Astrocyte of the cerebellum (primary cell): ENCODE results near the gene SERPINF2.

Source experiments
- DNase-seq: peaks from one replicate; pipeline ENCODE4 v3.0.0-alpha.2; 2011; ENCODE audit warnings: low read depth
- H3K4me3 ChIP-seq: 2 replicates; pipeline ENCODE4 v1.5.1; 2011; ENCODE audit warnings: mild to moderate bottlenecking, low read depth, low read length, moderate library complexity
- in situ Hi-C: cut with HindIII; loops from 2 replicates; pipeline ENCODE4 v1.10.0; 2017; ENCODE audit warnings: low sequenced_read_pairs
- TF ChIP-seq, protein P1 (sequence below): IDR thresholded peaks from 2 replicates; pipeline ENCODE4 v1.5.1; 2012; ENCODE audit warnings: low read length, low read depth, moderate library complexity, mild to moderate bottlenecking; ENCODE audit errors: missing control alignments

The SERPINF2 gene

DNA sequence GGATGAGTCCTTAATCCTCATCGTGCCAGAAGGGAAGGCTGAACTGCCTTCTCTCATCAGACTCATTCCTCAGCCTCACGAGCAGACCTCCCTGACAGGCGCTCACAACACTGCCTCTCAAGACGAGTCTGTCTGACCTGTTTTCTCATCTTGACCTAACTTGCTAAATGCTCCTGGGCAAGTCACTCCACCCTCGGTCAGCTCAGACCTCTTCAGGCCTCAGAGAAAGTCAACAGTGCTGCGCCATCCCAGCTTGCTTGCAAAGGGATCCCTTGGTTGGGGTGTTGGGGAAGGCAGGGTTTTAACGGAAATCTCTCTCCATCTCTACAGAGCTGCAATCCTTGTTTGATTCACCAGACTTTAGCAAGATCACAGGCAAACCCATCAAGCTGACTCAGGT lies 34.2 kb downstream of the SERPINF2 start:
- no peak overlapping the region for H3K4me3 ChIP-seq
- TF ChIP-seq, protein P1, sequence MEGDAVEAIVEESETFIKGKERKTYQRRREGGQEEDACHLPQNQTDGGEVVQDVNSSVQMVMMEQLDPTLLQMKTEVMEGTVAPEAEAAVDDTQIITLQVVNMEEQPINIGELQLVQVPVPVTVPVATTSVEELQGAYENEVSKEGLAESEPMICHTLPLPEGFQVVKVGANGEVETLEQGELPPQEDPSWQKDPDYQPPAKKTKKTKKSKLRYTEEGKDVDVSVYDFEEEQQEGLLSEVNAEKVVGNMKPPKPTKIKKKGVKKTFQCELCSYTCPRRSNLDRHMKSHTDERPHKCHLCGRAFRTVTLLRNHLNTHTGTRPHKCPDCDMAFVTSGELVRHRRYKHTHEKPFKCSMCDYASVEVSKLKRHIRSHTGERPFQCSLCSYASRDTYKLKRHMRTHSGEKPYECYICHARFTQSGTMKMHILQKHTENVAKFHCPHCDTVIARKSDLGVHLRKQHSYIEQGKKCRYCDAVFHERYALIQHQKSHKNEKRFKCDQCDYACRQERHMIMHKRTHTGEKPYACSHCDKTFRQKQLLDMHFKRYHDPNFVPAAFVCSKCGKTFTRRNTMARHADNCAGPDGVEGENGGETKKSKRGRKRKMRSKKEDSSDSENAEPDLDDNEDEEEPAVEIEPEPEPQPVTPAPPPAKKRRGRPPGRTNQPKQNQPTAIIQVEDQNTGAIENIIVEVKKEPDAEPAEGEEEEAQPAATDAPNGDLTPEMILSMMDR: no peak
- in situ Hi-C loops: no loop called here
- no peak for DNase-seq

DNA sequence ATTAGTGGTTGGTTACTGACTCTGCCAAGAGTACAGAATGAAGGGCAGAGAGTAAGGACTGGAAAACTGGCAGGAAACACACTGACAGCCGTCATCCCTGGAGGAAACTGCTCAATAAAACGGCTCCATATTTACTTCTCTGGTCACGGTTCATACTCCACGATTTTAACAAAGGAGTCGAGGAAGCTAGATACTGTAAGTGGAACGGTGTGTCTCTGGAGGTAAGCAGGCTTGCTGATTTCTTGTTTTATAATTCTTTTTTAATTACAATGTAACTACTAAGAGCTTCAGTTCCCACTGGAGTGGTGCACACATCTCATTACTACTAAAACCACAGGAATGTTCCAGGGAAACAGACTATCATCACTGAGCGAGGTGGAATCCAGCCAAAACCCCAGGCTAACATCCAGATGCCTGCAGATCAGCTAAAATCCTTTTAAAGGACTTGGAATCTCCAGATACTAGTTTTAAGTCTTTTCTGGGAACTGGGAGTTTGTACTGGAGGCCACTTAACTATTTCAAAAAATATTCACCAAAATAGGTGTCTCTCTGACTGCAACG lies 37.0 kb downstream of the SERPINF2 start:
- no peak overlapping the region for H3K4me3 ChIP-seq
- in situ Hi-C loops: loop anchor here (5.0 to 10.0 kb wide), 4 partner anchors 62 to 215 kb away; no protein-coding TSS in a partner anchor
- TF ChIP-seq, protein P1: no peak
- peak; percentile 98 for DNase-seq

DNA sequence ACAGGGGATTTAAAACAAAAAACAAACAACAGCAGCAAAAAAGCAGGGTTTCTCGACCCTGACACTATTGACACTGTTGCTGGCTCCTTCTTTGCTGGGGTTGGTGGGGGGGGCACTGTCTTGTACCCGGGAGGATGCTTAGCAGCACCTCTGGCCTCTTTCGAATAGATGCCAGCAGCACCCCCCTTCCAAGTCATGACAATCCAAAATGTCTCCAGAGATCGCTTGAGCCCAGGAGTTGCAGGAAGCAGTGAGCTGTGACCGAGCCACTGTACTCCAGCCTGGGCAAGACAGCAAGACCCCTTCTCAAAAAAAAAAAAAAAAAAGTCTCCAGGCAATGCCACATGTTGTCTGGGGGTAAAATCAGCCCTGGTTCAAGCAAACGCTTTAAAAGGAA lies 39.5 kb downstream of the SERPINF2 start:
- TF ChIP-seq, protein P1: no peak
- in situ Hi-C loops: loop anchor here (5.0 to 10.0 kb wide), 4 partner anchors 65 to 213 kb away; no protein-coding TSS in a partner anchor
- no peak for DNase-seq
- H3K4me3 ChIP-seq: no peak overlapping the region

DNA sequence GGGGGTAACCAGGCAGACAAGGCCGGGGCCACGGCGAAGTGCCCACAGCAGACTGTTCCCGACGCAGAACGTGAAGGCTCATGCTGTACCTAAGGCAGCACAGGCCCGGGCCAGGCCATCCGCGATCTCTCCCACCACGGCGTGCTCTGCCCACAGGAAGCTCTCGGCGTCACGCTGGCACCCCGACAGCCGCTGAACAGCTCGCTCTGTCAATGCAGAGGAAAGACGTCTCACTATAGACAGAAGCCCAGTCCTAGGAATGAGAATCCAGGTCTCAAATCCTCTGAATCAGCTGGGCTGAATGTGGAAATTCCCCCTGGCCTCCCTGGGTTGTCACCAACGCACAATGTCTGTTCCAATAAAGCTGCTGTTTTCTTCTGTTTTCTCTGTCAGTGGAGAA lies 40.6 kb downstream of the SERPINF2 start:
- in situ Hi-C loops: loop anchor here (5.0 to 10.0 kb wide), 4 partner anchors 66 to 212 kb away; no protein-coding TSS in a partner anchor
- TF ChIP-seq, protein P1: no peak
- DNase-seq: no peak

DNA sequence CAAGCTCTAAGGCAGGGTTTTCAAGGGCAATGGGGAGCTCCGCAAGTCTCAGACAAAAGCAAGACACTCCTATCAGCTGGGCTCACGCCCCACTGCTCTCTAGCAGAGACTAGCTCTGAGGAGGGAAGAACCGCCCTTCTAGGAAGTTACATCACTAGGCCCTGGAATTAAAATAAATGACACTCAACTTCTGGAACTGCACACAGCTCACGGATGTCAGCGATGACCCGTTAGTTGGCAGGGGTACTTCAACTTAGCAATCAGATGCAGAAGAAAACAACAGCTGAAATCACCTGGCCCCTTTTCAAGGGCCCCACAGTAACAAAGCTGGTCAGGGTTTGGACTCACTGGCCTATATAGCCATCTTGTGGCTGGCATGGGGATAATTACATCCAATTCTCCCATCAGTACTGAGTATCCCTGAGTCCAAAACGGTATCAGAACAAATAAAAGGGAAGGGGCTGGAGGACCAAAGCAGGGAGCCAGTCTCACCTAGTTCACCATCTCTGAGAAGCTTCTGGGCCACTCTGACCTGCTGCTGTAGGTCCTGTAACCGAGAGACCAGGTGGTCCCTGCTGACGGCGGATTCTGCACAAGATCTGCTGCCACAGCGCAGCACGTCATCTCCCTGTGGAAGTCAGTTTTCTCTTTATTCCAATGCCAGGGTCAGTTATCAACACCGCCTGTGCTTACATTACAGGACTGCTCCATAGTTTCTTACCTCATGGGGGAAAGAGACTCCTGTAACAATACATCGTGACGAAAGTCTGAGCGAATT lies 41.4 kb downstream of the SERPINF2 start:
- H3K4me3 ChIP-seq: no peak overlapping the region
- in situ Hi-C loops: loop anchor here (5.0 to 10.0 kb wide), 4 partner anchors 67 to 211 kb away; no protein-coding TSS in a partner anchor
- TF ChIP-seq, protein P1: peak; percentile 78
- DNase-seq: peak; percentile 84

More for the DNA sequence above, 40.6 kb downstream of the SERPINF2 start:
- no peak overlapping the region for H3K4me3 ChIP-seq

DNA sequence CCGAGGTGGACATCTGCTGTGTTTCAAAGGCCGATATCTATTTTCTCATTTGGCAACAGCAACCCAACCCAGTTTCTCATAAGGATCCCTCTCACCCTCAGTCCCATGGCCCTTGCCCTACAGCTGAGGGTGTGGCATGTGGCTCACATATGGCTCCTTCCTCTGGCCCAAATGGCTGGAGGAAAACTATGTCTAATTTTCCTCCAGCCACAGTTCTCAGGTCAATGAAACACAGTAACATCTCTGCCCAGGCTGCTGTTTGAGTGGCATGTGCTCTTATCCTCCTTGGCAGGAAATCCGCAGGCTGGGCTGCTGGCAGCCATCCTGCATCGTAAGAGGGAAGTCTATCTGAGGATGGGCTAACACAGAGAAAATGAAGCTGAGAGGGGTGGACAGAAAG lies 43.3 kb downstream of the SERPINF2 start:
- H3K4me3 ChIP-seq: no peak overlapping the region
- no peak for DNase-seq
- in situ Hi-C loops: loop anchor here (10.0 kb wide), 2 partner anchors 131 to 209 kb away; no protein-coding TSS in a partner anchor
- TF ChIP-seq, protein P1: no peak
